Measurements from ENCODE around the gene CCDC179.

The CCDC179 gene

DNA sequence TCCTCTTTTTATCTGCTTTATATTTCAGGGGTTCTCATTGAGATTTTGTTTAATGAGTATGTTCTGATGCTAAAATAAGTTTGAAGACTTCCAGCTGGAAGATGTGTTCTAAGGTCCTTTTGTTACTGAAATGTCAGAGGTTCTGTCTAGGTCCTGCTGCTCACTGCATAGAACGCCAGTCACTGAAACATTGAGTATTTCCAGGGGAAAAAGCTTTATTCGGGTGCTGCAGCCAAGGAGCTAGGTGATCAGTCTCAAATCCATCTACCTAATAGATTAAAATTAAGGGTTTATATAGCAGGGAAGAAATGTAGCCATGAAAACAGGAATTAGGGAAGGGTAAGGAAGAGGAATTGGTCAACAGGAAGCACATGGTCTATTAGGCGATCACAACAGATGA, 50.4 kb downstream of the CCDC179 start:
- Histone ChIP-seq H3K4me3 (ENCODE audit: low read length) (no peak overlapping the region), H2AFZ (ENCODE audit: low read depth, low read length) (no peak overlapping the region), H3K27ac (ENCODE audit: low read length) (no peak overlapping the region), H4K20me1 (ENCODE audit: insufficient read depth, low read length) (no peaks in the 10 kb centered on the region), H3K9ac (ENCODE audit: low read length) (no peak overlapping the region), H3K4me2 (ENCODE audit: low read length) (no peak overlapping the region), H3K27me3 (ENCODE audit: low read depth, low read length) (no peaks in the 10 kb centered on the region), H3K4me1 (ENCODE audit: low read length) (peaks cover 16% of the 10 kb centered on the region), H3K79me2 (ENCODE audit: low read length) (no peaks in the 10 kb centered on the region), H3K9me3 (ENCODE audit: insufficient read depth, low read length) (peaks cover 15% of the 10 kb centered on the region), H3K36me3 (replicated peaks; ENCODE audit: low read depth, low read length) (peaks cover 22% of the 10 kb centered on the region)
- TF ChIP-seq EZH2phosphoT487 (IDR thresholded peaks at IDR 0.05; ENCODE audit: low read depth) (no peak), CTCF (IDR thresholded peaks at IDR 0.05; ENCODE audit: low read depth, low read length) (no peak)

DNA sequence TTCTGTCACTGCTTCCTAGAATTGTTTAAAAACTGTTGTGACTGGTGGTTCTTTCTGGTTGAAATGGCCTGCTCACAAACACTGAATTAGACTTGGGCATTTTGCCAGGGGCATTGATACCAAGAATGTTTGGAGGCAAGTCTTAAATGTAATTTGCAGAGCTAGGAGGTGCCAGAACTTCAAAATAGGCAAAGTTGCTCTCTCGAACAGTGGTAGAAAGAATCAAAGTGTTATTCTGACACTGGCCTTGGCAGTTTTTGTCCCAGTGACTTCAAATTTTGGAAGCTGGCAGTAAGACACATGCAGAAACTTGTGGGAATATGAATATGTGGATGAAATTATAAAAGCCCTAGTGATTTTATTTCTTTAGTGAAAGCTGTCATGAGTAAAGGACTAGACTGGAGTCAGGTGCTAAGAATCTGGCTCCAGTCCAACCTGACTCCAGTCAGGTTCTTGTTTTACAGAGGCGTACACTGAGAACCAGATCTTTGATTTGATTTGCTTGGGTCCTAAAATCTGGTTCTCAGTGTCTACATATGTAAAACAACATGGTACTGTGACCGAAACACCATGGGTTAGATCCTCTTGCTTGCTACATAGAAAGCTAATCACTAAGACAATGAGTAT, 51.6 kb downstream of the CCDC179 start:
- no peak overlapping the region for H3K4me3 ChIP-seq (ENCODE audit: low read length)
- H3K4me2 ChIP-seq (ENCODE audit: low read length), result peak overlapping the region; percentile 39; the same call in 1 of the 2 replicates
- no peak overlapping the region for H3K9ac ChIP-seq (ENCODE audit: low read length)

DNA sequence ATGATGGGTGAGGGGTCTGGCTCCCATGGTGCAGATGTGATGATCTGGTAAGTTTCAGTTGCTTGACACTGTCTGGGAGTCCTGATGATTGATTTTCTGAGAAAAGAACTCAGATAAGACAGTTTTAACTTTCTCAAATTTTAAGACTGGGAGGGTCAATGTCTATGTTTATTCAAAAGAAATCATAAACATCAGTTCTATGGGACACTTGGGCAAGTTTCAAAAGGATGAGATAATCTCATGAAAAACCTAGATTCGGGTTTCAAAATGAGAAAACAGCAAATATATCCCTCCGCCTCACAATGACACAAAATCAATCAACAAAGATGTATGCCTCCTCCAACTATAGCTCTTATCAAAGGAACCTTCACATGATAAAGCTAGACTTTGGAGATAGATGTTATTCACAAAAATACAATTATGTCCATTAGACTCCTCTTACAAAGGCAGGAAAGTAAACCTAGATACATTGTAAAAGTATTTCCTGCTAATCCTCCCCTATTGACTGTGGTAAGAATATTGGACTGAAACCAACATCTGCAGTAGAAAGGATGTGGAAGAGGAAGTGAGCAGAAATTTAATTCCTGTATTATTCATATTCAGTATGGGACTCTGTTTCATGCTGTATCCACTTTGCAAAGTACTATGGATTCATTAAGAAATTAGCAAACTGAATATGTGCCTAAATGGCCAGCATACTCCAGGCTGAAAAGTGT, 52.3 kb downstream of the CCDC179 start:
- no peak overlapping the region for H2AFZ ChIP-seq (ENCODE audit: low read depth, low read length)
- H3K9me3 ChIP-seq (ENCODE audit: insufficient read depth, low read length), result peaks cover 15% of the 10 kb centered on the region
- no peak overlapping the region for H3K9ac ChIP-seq (ENCODE audit: low read length)
- no peaks in the 10 kb centered on the region for H3K27me3 ChIP-seq (ENCODE audit: low read depth, low read length)
- H3K4me1 ChIP-seq (ENCODE audit: low read length), result peaks cover 16% of the 10 kb centered on the region
- peak overlapping the region; percentile 39 for H3K4me2 ChIP-seq (ENCODE audit: low read length)
- TF ChIP-seq CTCF (IDR thresholded peaks at IDR 0.05; ENCODE audit: low read depth, low read length), result no peak
- no peak for TF ChIP-seq EZH2phosphoT487 (IDR thresholded peaks at IDR 0.05; ENCODE audit: low read depth)
- peaks cover 22% of the 10 kb centered on the region for H3K36me3 ChIP-seq (replicated peaks; ENCODE audit: low read depth, low read length)
- peak overlapping the region; percentile 58 for H3K27ac ChIP-seq (ENCODE audit: low read length)
- H4K20me1 ChIP-seq (ENCODE audit: insufficient read depth, low read length), result no peaks in the 10 kb centered on the region
- H3K4me3 ChIP-seq (ENCODE audit: low read length), result no peak overlapping the region
- H3K79me2 ChIP-seq (ENCODE audit: low read length), result no peaks in the 10 kb centered on the region

More for the DNA sequence above, 51.6 kb downstream of the CCDC179 start:
- Histone ChIP-seq H3K27me3 (ENCODE audit: low read depth, low read length) (no peaks in the 10 kb centered on the region), H3K79me2 (ENCODE audit: low read length) (no peaks in the 10 kb centered on the region), H3K9me3 (ENCODE audit: insufficient read depth, low read length) (peaks cover 15% of the 10 kb centered on the region), H3K36me3 (replicated peaks; ENCODE audit: low read depth, low read length) (peaks cover 22% of the 10 kb centered on the region), H2AFZ (ENCODE audit: low read depth, low read length) (no peak overlapping the region), H3K27ac (ENCODE audit: low read length) (peak overlapping the region; percentile 58), H3K4me1 (ENCODE audit: low read length) (peaks cover 16% of the 10 kb centered on the region), H4K20me1 (ENCODE audit: insufficient read depth, low read length) (no peaks in the 10 kb centered on the region)
- TF ChIP-seq EZH2phosphoT487 (IDR thresholded peaks at IDR 0.05; ENCODE audit: low read depth) (no peak), CTCF (IDR thresholded peaks at IDR 0.05; ENCODE audit: low read depth, low read length) (no peak)

- Histone ChIP-seq H3K4me1 (ENCODE audit: low read length) (peaks cover 16% of the 10 kb centered on the region), H3K9me3 (ENCODE audit: insufficient read depth, low read length) (peaks cover 15% of the 10 kb centered on the region), H3K79me2 (ENCODE audit: low read length) (no peaks in the 10 kb centered on the region), H3K4me2 (ENCODE audit: low read length) (no peak overlapping the region), H3K9ac (ENCODE audit: low read length) (no peak overlapping the region), H4K20me1 (ENCODE audit: insufficient read depth, low read length) (no peaks in the 10 kb centered on the region), H3K27me3 (ENCODE audit: low read depth, low read length) (no peaks in the 10 kb centered on the region), H2AFZ (ENCODE audit: low read depth, low read length) (no peak overlapping the region), H3K27ac (ENCODE audit: low read length) (no peak overlapping the region), H3K36me3 (replicated peaks; ENCODE audit: low read depth, low read length) (peaks cover 22% of the 10 kb centered on the region), H3K4me3 (ENCODE audit: low read length) (no peak overlapping the region)
- no peak for TF ChIP-seq EZH2phosphoT487 (IDR thresholded peaks at IDR 0.05; ENCODE audit: low read depth)
- no peak for TF ChIP-seq CTCF (IDR thresholded peaks at IDR 0.05; ENCODE audit: low read depth, low read length)
Measured at GRCh38 chr11:22807391-22807790, 52.9 kb downstream of the CCDC179 start.
